Keratinocyte (primary cell): Measurements from ENCODE around the gene P4HB. TPM values are rescaled to one million over a fixed set of nuclear protein-coding genes. Genes with fewer than 3 reads are reported as not detected.

Experiments used
- DNase-seq: peaks from one replicate; pipeline ENCODE4 v3.0.0-alpha.2; 2011; ENCODE audit warnings: low read depth, missing footprints, low spot score
- FAIRE-seq: peaks from 2 replicates; lab custom pipeline; 2011; peaks lifted over from hg19 to GRCh38; lab: Jason Lieb, UNC
- H2AFZ ChIP-seq: 2 replicates; pipeline ENCODE4 v1.6.0; 2012; ENCODE audit warnings: low read length, control low read depth, inconsistent platforms; ENCODE audit not compliant: control insufficient read depth
- H3K27ac ChIP-seq: 2 replicates; pipeline ENCODE4 v1.5.1; 2011; ENCODE audit warnings: low read length; ENCODE audit not compliant: control insufficient read depth, insufficient read depth
- H3K27me3 ChIP-seq: 3 replicates; pipeline ENCODE4 v1.6.0; 2011; ENCODE audit warnings: low read length; ENCODE audit not compliant: control insufficient read depth, insufficient read depth; ENCODE audit errors: extremely low read depth
- H3K36me3 ChIP-seq, 2 experiments: 2 replicates in 1 of 2; 3 replicates in 1 of 2; pipeline ENCODE4 v1.5.1; 2011; ENCODE audit warnings: low read length in 2 of 2, mild to moderate bottlenecking in 1 of 2; ENCODE audit not compliant: control insufficient read depth in 2 of 2, insufficient read depth in 2 of 2; ENCODE audit errors: extremely low read depth in 1 of 2
- H3K4me1 ChIP-seq: 3 replicates; pipeline ENCODE4 v1.5.1; 2011; ENCODE audit warnings: low read length; ENCODE audit not compliant: control insufficient read depth, insufficient read depth; ENCODE audit errors: extremely low read depth
- H3K4me2 ChIP-seq: 3 replicates; pipeline ENCODE4 v1.6.0; 2011; ENCODE audit warnings: low read depth, low read length; ENCODE audit not compliant: control insufficient read depth, insufficient read depth; ENCODE audit errors: extremely low read depth
- H3K4me3 ChIP-seq, 3 experiments: fragments of 200-600 bp in 1 of 3; sonication (generic) in 1 of 3; 2 replicates in 2 of 3; 3 replicates in 1 of 3; pipeline ENCODE4 v1.5.1; 2011 to 2016; ENCODE audit warnings: low read length in 3 of 3, mild to moderate bottlenecking in 3 of 3, control low read depth in 2 of 3, inconsistent platforms in 1 of 3, low read depth in 1 of 3, mixed read lengths in 1 of 3, mixed run types in 1 of 3, moderate library complexity in 1 of 3; ENCODE audit not compliant: control insufficient read depth in 2 of 3, insufficient read depth in 2 of 3; ENCODE audit errors: extremely low read depth in 1 of 3
- H3K79me2 ChIP-seq: 2 replicates; pipeline ENCODE4 v1.6.0; 2012; ENCODE audit warnings: low read length; ENCODE audit not compliant: control insufficient read depth, insufficient read depth
- H3K9ac ChIP-seq: 3 replicates; pipeline ENCODE4 v1.6.0; 2011; ENCODE audit warnings: low read length; ENCODE audit not compliant: control insufficient read depth, insufficient read depth; ENCODE audit errors: extremely low read depth
- H3K9me1 ChIP-seq: 3 replicates; pipeline ENCODE4 v1.6.0; 2011; ENCODE audit warnings: low read length; ENCODE audit not compliant: control insufficient read depth, insufficient read depth; ENCODE audit errors: extremely low read depth
- H3K9me3 ChIP-seq: 2 replicates; pipeline ENCODE4 v1.5.1; 2012; ENCODE audit warnings: low read depth, low read length; ENCODE audit not compliant: control insufficient read depth
- H4K20me1 ChIP-seq: 3 replicates; pipeline ENCODE4 v1.6.0; 2011; ENCODE audit warnings: low read length; ENCODE audit not compliant: control insufficient read depth, insufficient read depth; ENCODE audit errors: extremely low read depth
- CTCF ChIP-seq, 3 experiments: IDR thresholded peaks in 1 of 3; conservative IDR thresholded peaks in 1 of 3; optimal IDR thresholded peaks in 1 of 3; 2 replicates in 2 of 3; 3 replicates in 1 of 3; pipeline versions ENCODE3 to v1.5.1; 2011; ENCODE audit warnings: low read length in 3 of 3, mild to moderate bottlenecking in 3 of 3, moderate library complexity in 2 of 3, control low read depth in 1 of 3, inconsistent platforms in 1 of 3; ENCODE audit not compliant: insufficient read depth in 2 of 3; ENCODE audit errors: extremely low read depth in 1 of 3
- EZH2 ChIP-seq: IDR thresholded peaks from one replicate; pipeline ENCODE4 v1.6.1; 2012; ENCODE audit warnings: inconsistent platforms, mild to moderate bottlenecking, low read length, moderate library complexity
- dilution Hi-C: fragments of 300-500 bp; cut with MboI; formaldehyde crosslinking; loops from one replicate; pipeline ENCODE4 v1.7.0; 2020; ENCODE audit warnings: low sequenced_read_pairs; ENCODE audit not compliant: extremely low pct_ligation_motif_present
- polyA plus RNA-seq, 5 experiments: library from polyadenylated mRNA; depleted of rRNA in 3 of 5; stranded (reverse) in 3 of 5; stranded (forward) in 1 of 5; unstranded in 1 of 5; fragments of >200 nt; gene quantifications; 1 replicate in 1 of 5; 2 replicates in 3 of 5; 3 replicates in 1 of 5; pipeline versions ENCODE4 v1.2.1 to v1.2.3, GENCODE V29; 2011 to 2012; ENCODE audit warnings: missing spikeins in 2 of 5, low read depth in 1 of 5, low replicate concordance in 1 of 5

The P4HB gene
- polyA plus RNA-seq, 1 donor (not counting 4 experiments of a cell fraction or from before 2014, with no cell fraction given), result 149 TPM

GRCh38 chr17:81805707-81806460, 54.5 kb downstream of the P4HB start:
- Histone ChIP-seq H3K9me1 (no peaks in the 10 kb centered on the region), H3K9ac (no peak overlapping the region), H3K79me2 (no peaks in the 10 kb centered on the region), H3K4me3 (no peak overlapping the region), H4K20me1 (no peaks in the 10 kb centered on the region), H3K9me3 (no peaks in the 10 kb centered on the region), H3K4me2 (no peak overlapping the region), H3K27me3 (peaks cover 79% of the 10 kb centered on the region), H3K36me3 (no peaks in the 10 kb centered on the region), H2AFZ (no peak overlapping the region), H3K27ac (no peak overlapping the region), H3K4me1 (no peaks in the 10 kb centered on the region)
- no peak for TF ChIP-seq CTCF (optimal IDR thresholded peaks at IDR 0.05 in 1 of 3, IDR thresholded peaks at IDR 0.05 in 1 of 3, conservative IDR thresholded peaks at IDR 0.05 in 1 of 3; ENCODE audit: extremely low read depth in 1 of 3, insufficient read depth in 2 of 3, low read length in 3 of 3)
- TF ChIP-seq EZH2, result peak; percentile 39
- dilution Hi-C loops, result no loop called here
- FAIRE-seq (no peak), DNase-seq (no peak)

DNA sequence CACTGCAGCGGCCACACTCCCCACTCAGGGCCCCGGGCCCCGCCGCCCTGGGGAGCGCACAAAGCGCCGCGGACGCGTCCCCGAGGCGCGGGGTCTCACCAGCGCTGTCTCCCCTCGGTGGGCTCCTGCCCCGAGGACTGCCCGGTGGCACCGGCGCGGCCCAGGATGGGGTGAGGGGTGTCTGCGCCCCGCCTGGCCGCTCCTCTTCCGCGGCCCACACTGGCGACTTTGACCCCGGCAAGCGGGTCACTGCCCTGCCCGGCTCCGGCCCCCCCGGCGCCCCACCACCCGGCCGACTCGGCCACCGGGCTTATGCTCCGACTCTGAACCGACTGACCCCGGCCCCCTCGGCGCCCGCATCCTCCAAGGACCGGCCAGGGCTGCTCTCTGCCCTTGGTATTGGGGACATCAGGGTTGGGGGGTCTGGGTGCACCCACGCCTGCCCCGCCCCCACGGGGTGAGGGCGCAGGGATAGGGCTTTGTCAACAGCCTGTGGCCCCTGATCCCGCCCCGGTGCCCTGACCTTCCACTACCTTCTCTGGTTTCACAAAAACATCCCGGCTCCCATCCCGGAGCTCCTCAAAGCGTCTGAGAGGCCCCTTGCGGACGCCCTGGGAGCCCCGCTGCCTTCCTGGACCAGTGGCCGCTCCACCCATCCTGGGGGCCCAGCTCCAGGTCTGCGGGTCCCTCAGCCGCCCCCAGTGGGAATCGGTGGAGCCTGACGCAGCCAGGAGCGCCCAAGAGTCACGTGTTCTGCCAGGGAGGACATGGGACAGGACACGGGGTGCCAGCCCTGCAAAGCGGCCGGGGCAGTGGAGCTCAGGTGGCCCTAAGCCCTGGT, 55.6 kb downstream of the P4HB start:
- no peak overlapping the region for H3K9ac ChIP-seq
- H3K79me2 ChIP-seq, result no peaks in the 10 kb centered on the region
- no peaks in the 10 kb centered on the region for H3K9me1 ChIP-seq
- no peaks in the 10 kb centered on the region for H3K36me3 ChIP-seq
- no peak overlapping the region for H3K4me2 ChIP-seq
- H3K27ac ChIP-seq, result no peak overlapping the region
- no peak overlapping the region for H2AFZ ChIP-seq
- no peak for DNase-seq
- H3K9me3 ChIP-seq, result no peaks in the 10 kb centered on the region
- H3K4me3 ChIP-seq, result no peak overlapping the region
- dilution Hi-C loops, result no loop called here
- no peaks in the 10 kb centered on the region for H4K20me1 ChIP-seq
- peak; percentile 99 for TF ChIP-seq EZH2
- no peak for TF ChIP-seq CTCF (optimal IDR thresholded peaks at IDR 0.05 in 1 of 3, IDR thresholded peaks at IDR 0.05 in 1 of 3, conservative IDR thresholded peaks at IDR 0.05 in 1 of 3; ENCODE audit: extremely low read depth in 1 of 3, insufficient read depth in 2 of 3, low read length in 3 of 3)
- H3K4me1 ChIP-seq, result no peaks in the 10 kb centered on the region
- H3K27me3 ChIP-seq, result peaks cover 83% of the 10 kb centered on the region
- FAIRE-seq, result no peak
